ENCODE data around the gene CTTN.
A peak's percentile ranks its signal among the peaks of the same experiment; 100 is the strongest.

CTTN gene

GRCh38 chr11:70456921-70457532 lies 58.7 kb downstream of the CTTN start:
- DNase-seq: peak; percentile 25

- DNase-seq: no peak
Measured at GRCh38 chr11:70458736-70459135, 60.4 kb downstream of the CTTN start.

GRCh38 chr11:70460111-70460510 lies 61.8 kb downstream of the CTTN start:
- DNase-seq: no peak

- no peak for DNase-seq
Measured at GRCh38 chr11:70460964-70461363, 62.6 kb downstream of the CTTN start.

GRCh38 chr11:70462818-70463477 lies 64.6 kb downstream of the CTTN start:
- DNase-seq: peak; percentile 10

GRCh38 chr11:70463478-70464255 lies 65.3 kb downstream of the CTTN start:
- DNase-seq: no peak

- no peak for DNase-seq
Measured at GRCh38 chr11:70464509-70465361, 66.4 kb downstream of the CTTN start.

- DNase-seq: no peak
Measured at GRCh38 chr11:70466154-70466553, 67.8 kb downstream of the CTTN start.

GRCh38 chr11:70466596-70466995 lies 68.3 kb downstream of the CTTN start:
- no peak for DNase-seq

- DNase-seq: peak; percentile 45
Measured at GRCh38 chr11:70467201-70468085, 69.1 kb downstream of the CTTN start.

- DNase-seq: no peak
Measured at GRCh38 chr11:70468256-70469195, 70.2 kb downstream of the CTTN start.

- DNase-seq: no peak
Measured at GRCh38 chr11:70470127-70470526, 71.8 kb downstream of the CTTN start.

GRCh38 chr11:70471254-70471653 lies 72.9 kb downstream of the CTTN start:
- DNase-seq: peak; percentile 33

- no peak for DNase-seq
Measured at GRCh38 chr11:70472240-70472639, 73.9 kb downstream of the CTTN start.

GRCh38 chr11:70473186-70473872 lies 75.0 kb downstream of the CTTN start:
- no peak for DNase-seq

- no peak for DNase-seq
Measured at GRCh38 chr11:70473873-70474690, 75.8 kb downstream of the CTTN start.

GRCh38 chr11:70474710-70475109 lies 76.4 kb downstream of the CTTN start:
- no peak for DNase-seq

GRCh38 chr11:70476669-70477068 lies 78.3 kb downstream of the CTTN start:
- no peak for DNase-seq

- DNase-seq: no peak
Measured at GRCh38 chr11:70477176-70477575, 78.8 kb downstream of the CTTN start.
